Activated CD8-positive, alpha-beta memory T cell treated with anti-CD3 and anti-CD28 coated beads for 36 hours (primary cell): ENCODE data around the gene SFXN4. TPM values are rescaled to one million over a fixed set of nuclear protein-coding genes. Genes with fewer than 3 reads are reported as not detected.
"Not testable (repeated sequence)": the region's sequence is repeated elsewhere in the genome, so short reads cannot be mapped to it uniquely, and the experiment has no call there.

ENCODE experiments used
- CTCF ChIA-PET: fragments of 350-600 bp; sonication (Branson Sonifier 250); formaldehyde crosslinking; loops from one replicate; lab custom pipeline; 2021; ENCODE audit warnings: antibody characterized with exemption; lab: Charles Lee
- POLR2A ChIA-PET: fragments of 350-600 bp; sonication (Branson Sonifier 250); formaldehyde crosslinking; loops from one replicate; lab custom pipeline; 2021; ENCODE audit warnings: antibody characterized with exemption; lab: Charles Lee
- total RNA-seq, 2 experiments: library from RNA; stranded (reverse); gene quantifications; one replicate each; pipeline ENCODE4 v1.2.3, GENCODE V29; 2021

Gene SFXN4
- total RNA-seq, 2 experiments from 2014 or later, result 57.0 to 60.0 TPM

GRCh38 chr10:119103241-119103902 lies 62.1 kb downstream of the SFXN4 start:
- CTCF ChIA-PET, result no interaction called here
- POLR2A ChIA-PET, result interaction anchor here (0.6 to 0.8 kb wide), 4 partner anchors 22 to 65 kb away, joined by 3 to 5 read pairs (median 5); no protein-coding TSS in a partner anchor

- CTCF ChIA-PET, result interaction anchor here (1.2 kb wide), 1 partner anchor 12 kb away, joined by 3 read pairs; no protein-coding TSS in a partner anchor
- POLR2A ChIA-PET, result interaction anchor here (0.6 kb wide), 3 partner anchors 31 to 59 kb away, joined by 3 to 9 read pairs (median 3); no protein-coding TSS in a partner anchor
Measured at GRCh38 chr10:119101366-119102098, 64.0 kb downstream of the SFXN4 start.

DNA sequence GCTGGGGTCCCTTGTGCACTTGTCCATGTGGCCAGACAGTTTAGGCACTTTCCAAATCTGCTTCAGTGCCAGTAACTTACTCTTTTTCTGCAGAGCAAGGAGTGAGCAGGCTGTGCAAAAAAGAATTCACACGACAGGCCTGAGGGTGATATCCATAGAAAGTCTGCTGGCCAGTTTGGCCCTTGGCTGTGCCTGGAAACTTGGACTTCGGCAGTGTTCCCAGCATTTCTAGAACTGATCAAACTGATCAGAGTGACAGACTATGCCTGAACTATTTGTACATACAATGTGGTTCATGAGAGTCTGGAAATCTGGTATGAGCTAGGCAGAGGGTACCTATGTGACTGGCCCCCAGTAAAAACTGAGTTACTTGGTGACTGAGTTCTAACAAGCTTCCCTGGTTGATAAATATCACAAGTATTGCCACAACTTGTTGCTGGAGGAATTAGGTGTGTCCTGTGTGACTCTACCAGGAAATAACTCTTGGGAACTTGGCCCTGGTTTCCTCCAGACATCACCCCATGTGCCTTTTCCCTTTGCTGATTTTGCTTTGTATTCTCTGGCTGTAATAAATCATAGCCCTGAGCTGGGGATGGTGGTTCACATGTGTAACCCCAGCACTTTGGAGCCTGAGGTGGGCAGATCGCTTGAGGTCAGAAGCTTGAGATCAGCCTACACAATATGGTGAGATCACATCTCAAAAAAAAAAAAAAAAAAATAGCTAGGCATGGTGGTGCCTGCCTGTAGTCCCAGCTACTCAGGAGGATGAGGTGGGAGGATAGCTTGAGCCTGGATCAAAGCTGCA lies 64.9 kb downstream of the SFXN4 start:
- CTCF ChIA-PET, result interaction anchor here (1.2 kb wide), 1 partner anchor 13 kb away, joined by 3 read pairs; no protein-coding TSS in a partner anchor
- POLR2A ChIA-PET, result interaction anchor here (0.6 kb wide), 3 partner anchors 31 to 60 kb away, joined by 3 to 9 read pairs (median 3); no protein-coding TSS in a partner anchor

DNA sequence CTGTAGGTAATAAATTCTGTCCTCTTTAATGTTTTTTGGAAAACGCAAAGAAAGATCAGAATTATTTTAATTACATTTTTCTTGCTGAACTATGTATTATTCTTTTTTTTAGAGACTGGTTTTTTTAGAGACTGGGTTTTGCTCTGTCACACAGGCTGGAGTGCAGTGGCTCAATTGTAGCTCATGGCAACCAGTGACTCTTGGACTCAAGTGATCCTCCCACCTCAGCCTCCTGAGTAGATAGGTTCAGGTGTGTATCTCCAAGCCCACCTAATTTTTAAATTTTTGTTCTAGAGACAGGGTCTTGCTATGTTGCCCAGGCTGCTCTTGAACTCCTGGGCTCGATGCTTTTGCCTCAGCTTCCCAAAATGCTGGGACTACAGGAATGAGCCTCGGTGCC lies 66.9 kb downstream of the SFXN4 start:
- POLR2A ChIA-PET, result no interaction called here
- CTCF ChIA-PET, result no interaction called here

DNA sequence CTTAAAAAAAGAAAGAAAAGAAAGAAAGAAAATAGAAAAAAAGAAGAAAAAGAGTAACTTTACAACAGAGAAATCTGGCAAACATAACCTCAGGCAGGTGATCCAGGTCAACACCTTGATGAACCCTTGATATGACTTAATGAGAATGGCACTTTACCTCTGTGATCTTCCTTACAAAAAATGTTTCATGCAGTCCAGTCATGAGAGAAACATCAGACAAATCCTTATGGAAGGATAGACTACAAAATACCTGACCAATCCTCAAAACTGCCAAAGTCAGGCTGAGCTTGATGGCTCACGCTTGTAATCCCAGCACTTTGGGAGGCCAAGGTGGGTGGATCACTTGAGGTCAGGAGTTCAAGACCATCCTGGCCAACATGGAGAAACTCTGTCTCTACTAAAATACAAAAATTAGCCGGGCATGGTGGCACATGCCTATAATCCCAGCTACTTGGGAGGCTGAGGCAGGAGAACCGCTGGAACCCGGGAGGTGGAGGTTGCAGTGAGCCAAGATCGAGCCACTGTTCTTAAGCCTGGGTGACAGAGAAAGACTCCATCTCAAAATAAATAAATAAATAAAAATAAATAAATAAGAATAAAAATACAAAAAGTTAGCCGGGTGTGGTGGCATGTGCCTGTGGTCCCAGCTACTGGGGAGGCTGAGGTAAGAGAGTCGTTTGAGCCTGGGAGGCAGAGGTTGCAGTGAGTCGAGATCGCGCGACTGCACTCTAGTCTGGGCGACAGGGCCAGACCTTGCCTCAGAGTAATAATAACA lies 68.7 kb downstream of the SFXN4 start:
- CTCF ChIA-PET, POLR2A ChIA-PET: not testable (repeated sequence)

GRCh38 chr10:119095640-119096039 lies 69.9 kb downstream of the SFXN4 start:
- POLR2A ChIA-PET, result interaction anchor here (0.6 to 0.7 kb wide), 2 partner anchors 81 to 611 kb away, joined by 6 to 10 read pairs; no protein-coding TSS in a partner anchor

GRCh38 chr10:119090968-119091367 lies 74.5 kb downstream of the SFXN4 start:
- ChIA-PET CTCF (interaction anchor here (0.7 kb wide), 2 partner anchors 11 to 22 kb away, joined by 3 to 4 read pairs; no protein-coding TSS in a partner anchor), POLR2A (interaction anchor here (1.6 kb wide), 1 partner anchor 14 kb away, joined by 4 read pairs; no protein-coding TSS in a partner anchor)

More at GRCh38 chr10:119095640-119096039, 69.9 kb downstream of the SFXN4 start:
- CTCF ChIA-PET, result interaction anchor here (0.7 kb wide), 1 partner anchor 135 kb away, joined by 3 read pairs; no protein-coding TSS in a partner anchor

Other genes with a start within 250 kb of the SFXN4 start
- under 1 TPM; 0.06 to 0.10 TPM for gene NANOS1, start 136.0 kb downstream of the SFXN4 start, total RNA-seq
- gene EIF3A, start 84.9 kb downstream of the SFXN4 start, total RNA-seq, result 100 to 1,000 TPM; 175 to 182 TPM
- gene DENND10, start 61.6 kb downstream of the SFXN4 start, total RNA-seq, result 10 to 100 TPM; 19.9 to 22.9 TPM
- 100 to 1,000 TPM; 216 to 217 TPM for gene PRDX3, start 13.1 kb upstream of the SFXN4 start, total RNA-seq
- 10 to 100 TPM; 11.4 to 13.3 TPM for gene GRK5, start 41.9 kb upstream of the SFXN4 start, total RNA-seq